Cardiac muscle cell (in vitro differentiated cells and primary cell): ENCODE data around the gene CC2D2B. TPM values are rescaled to one million over a fixed set of nuclear protein-coding genes. Genes with fewer than 3 reads are reported as not detected.
A peak's percentile ranks its signal among the peaks of the same experiment; 100 is the strongest.

ENCODE experiments used
- DNase-seq, 2 donors: peaks; one replicate each; pipeline versions ENCODE4 v3.0.0 to v3.0.0-alpha.2; 2010 to 2017; ENCODE audit warnings: low read depth in 1 of 2, low spot score in 1 of 2
- H3K27ac ChIP-seq: fragments of 200-600 bp; sonication (generic); 2 replicates; pipeline ENCODE4 v1.5.1; 2016
- H3K27me3 ChIP-seq: fragments of 200-600 bp; sonication (generic); 2 replicates; pipeline ENCODE4 v1.6.0; 2016; ENCODE audit warnings: control low read depth
- H3K36me3 ChIP-seq: fragments of 200-600 bp; sonication (generic); 2 replicates; pipeline ENCODE4 v1.5.1; 2016; ENCODE audit warnings: control low read depth
- H3K4me1 ChIP-seq: fragments of 200-600 bp; sonication (generic); 2 replicates; pipeline ENCODE4 v1.8.1; 2017; ENCODE audit warnings: low read depth, mild to moderate bottlenecking, mixed run types
- H3K4me3 ChIP-seq: fragments of 200-600 bp; sonication (generic); 2 replicates; pipeline ENCODE4 v1.5.1; 2016; ENCODE audit warnings: mild to moderate bottlenecking
- H3K9me3 ChIP-seq: fragments of 200-600 bp; sonication (generic); 2 replicates; pipeline ENCODE4 v1.5.1; 2017; ENCODE audit warnings: low read depth, mild to moderate bottlenecking, control low read depth
- CTCF ChIP-seq: IDR thresholded peaks from 2 replicates; pipeline ENCODE4 v1.5.1; 2012; ENCODE audit warnings: low read depth, mild to moderate bottlenecking, low read length
- polyA plus RNA-seq: library from polyadenylated mRNA; unstranded; fragments of >200 nt; fragmentation: Nextera tagmentation; extraction: Ambion mirVana; gene quantifications from 2 replicates; pipeline ENCODE4 v1.2.1, GENCODE V29; 2016
- total RNA-seq: library from RNA; depleted of rRNA; stranded (reverse); fragments of >200 nt; gene quantifications from 2 replicates; pipeline ENCODE4 v1.2.3, GENCODE V29; 2016

CC2D2B gene
- total RNA-seq (0.07 and 0.15 TPM in 2 replicates), polyA plus RNA-seq (0.18 and 0.35 TPM in 2 replicates)

GRCh38 chr10:95907456-95908253 is at the start of gene CC2D2B:
Gene CC2D2B (plus strand): TSS chr10:95907975. CDS start chr10:95911324, 3,349 bp downstream.
- Histone ChIP-seq H3K9me3 (no peaks in the 10 kb centered on the region), H3K4me1 (peaks cover 3% of the 10 kb centered on the region), H3K4me3 (peak within 1 kb of the TSS; percentile 54), H3K27ac (peak within 1 kb of the TSS; percentile 82), H3K36me3 (no peaks in the 10 kb centered on the region), H3K27me3 (no peaks in the 10 kb centered on the region)
- peak; percentile 9 for TF ChIP-seq CTCF
- peak; percentile 85 to 93 for DNase-seq

GRCh38 chr10:95860166-95860940 is 47.4 kb upstream of the CC2D2B start:
- Histone ChIP-seq H3K9me3 (no peaks in the 10 kb centered on the region), H3K27me3 (no peaks in the 10 kb centered on the region), H3K36me3 (no peaks in the 10 kb centered on the region), H3K4me3 (no peak overlapping the region), H3K27ac (no peak overlapping the region), H3K4me1 (no peaks in the 10 kb centered on the region)
- TF ChIP-seq CTCF: no peak
- peak in 1 of 2 donors; percentile 17 for DNase-seq

GRCh38 chr10:95861386-95861785 is 46.4 kb upstream of the CC2D2B start:
- Histone ChIP-seq H3K4me1 (no peaks in the 10 kb centered on the region), H3K9me3 (no peaks in the 10 kb centered on the region), H3K4me3 (no peak overlapping the region), H3K27me3 (no peaks in the 10 kb centered on the region), H3K36me3 (no peaks in the 10 kb centered on the region), H3K27ac (no peak overlapping the region)
- DNase-seq: no peak
- no peak for TF ChIP-seq CTCF

GRCh38 chr10:95864906-95865813 is 42.6 kb upstream of the CC2D2B start:
- peak; percentile 84 for TF ChIP-seq CTCF
- Histone ChIP-seq H3K9me3 (no peaks in the 10 kb centered on the region), H3K4me1 (no peaks in the 10 kb centered on the region), H3K27ac (no peak overlapping the region), H3K4me3 (no peak overlapping the region), H3K27me3 (no peaks in the 10 kb centered on the region), H3K36me3 (no peaks in the 10 kb centered on the region)
- peak; percentile 61 to 90 for DNase-seq
